Measurements from ENCODE around the gene SIAH2.

GRCh38 chr3:150742141-150742523 lies 20.8 kb downstream of the SIAH2 start:
- TF ChIP-seq CTCF (IDR thresholded peaks at IDR 0.05) (no peak), RAD21 (IDR thresholded peaks at IDR 0.05; ENCODE audit: low read length) (no peak), MAX (IDR thresholded peaks at IDR 0.05; ENCODE audit: low read depth) (no peak), EZH2phosphoT487 (IDR thresholded peaks at IDR 0.05; ENCODE audit: borderline replicate concordance, low read depth) (no peak), GATA2 (CRISPR knock-in tag; IDR thresholded peaks at IDR 0.05) (no peak), USF2 (IDR thresholded peaks at IDR 0.05; ENCODE audit: borderline replicate concordance, low read depth, low read length) (no peak), TCF12 (IDR thresholded peaks at IDR 0.05) (no peak), RFX5 (IDR thresholded peaks at IDR 0.05; ENCODE audit: low read length) (no peak), POLR2AphosphoS5 (IDR thresholded peaks at IDR 0.05; ENCODE audit: low read depth, low read length) (no peak), ELF1 (IDR thresholded peaks at IDR 0.05) (no peak)
